HepG2 (cell line): ENCODE results near the gene DGAT2. TPM values are rescaled to one million over a fixed set of nuclear protein-coding genes. Genes with fewer than 3 reads are reported as not detected.

ENCODE experiments used
- ARID2 ChIP-seq: sonication (generic); formaldehyde crosslinking; IDR thresholded peaks from 2 replicates; pipeline ENCODE4 v1.8.1; 2022; ENCODE audit warnings: mild to moderate bottlenecking, missing genetic modification reagents, borderline replicate concordance
- ARID4A ChIP-seq: sonication (generic); formaldehyde crosslinking; IDR thresholded peaks from 2 replicates; pipeline ENCODE4 v1.5.0; 2020; ENCODE audit warnings: mild to moderate bottlenecking, missing genetic modification reagents, borderline replicate concordance
- HDAC2 ChIP-seq: sonication (generic); formaldehyde crosslinking; IDR thresholded peaks from 2 replicates; pipeline ENCODE4 v1.4.0; 2020; ENCODE audit warnings: missing genetic modification reagents
- ISL2 ChIP-seq: sonication (generic); formaldehyde crosslinking; IDR thresholded peaks from 2 replicates; pipeline ENCODE4 v1.5.0; 2020; ENCODE audit warnings: missing genetic modification reagents
- KDM5B ChIP-seq: sonication (generic); formaldehyde crosslinking; IDR thresholded peaks from 2 replicates; pipeline ENCODE4 v1.4.0; 2020; ENCODE audit warnings: missing genetic modification reagents, mild to moderate bottlenecking, borderline replicate concordance
- KLF16 ChIP-seq, 2 experiments: sonication (generic) in 1 of 2; formaldehyde crosslinking in 1 of 2; IDR thresholded peaks; 2 replicates each; pipeline versions ENCODE4 v1.6.1 to v1.8.0; 2016 to 2023; ENCODE audit warnings: missing genetic modification reagents in 2 of 2, missing compliant biosample characterization in 1 of 2
- MAFF ChIP-seq: IDR thresholded peaks from 2 replicates; pipeline ENCODE4 v1.6.1; 2011; ENCODE audit warnings: low read depth, low read length, improper control_type of control experiment
- MYNN ChIP-seq: sonication (generic); formaldehyde crosslinking; IDR thresholded peaks from 2 replicates; pipeline ENCODE4 v1.4.0; 2020; ENCODE audit warnings: mild to moderate bottlenecking, low read depth, missing genetic modification reagents
- NCOA1 ChIP-seq: sonication (generic); formaldehyde crosslinking; IDR thresholded peaks from 2 replicates; pipeline ENCODE4 v1.9.0; 2021; ENCODE audit warnings: missing genetic modification reagents
- NFE2 ChIP-seq: sonication (generic); formaldehyde crosslinking; IDR thresholded peaks from 2 replicates; pipeline ENCODE4 v1.4.0; 2020; ENCODE audit warnings: missing genetic modification reagents
- PHB2 ChIP-seq: fragments of 450-650 bp; IDR thresholded peaks from 2 replicates; pipeline ENCODE4 v1.6.1; 2018; ENCODE audit not compliant: partially characterized antibody
- SAFB2 ChIP-seq: sonication (generic); formaldehyde crosslinking; IDR thresholded peaks from 2 replicates; pipeline ENCODE4 v1.5.1; 2020; ENCODE audit warnings: missing genetic modification reagents, low read depth, mild to moderate bottlenecking, borderline replicate concordance
- SNAPC2 ChIP-seq: sonication (generic); formaldehyde crosslinking; IDR thresholded peaks from 2 replicates; pipeline ENCODE4 v1.8.1; 2022; ENCODE audit warnings: mild to moderate bottlenecking, missing genetic modification reagents
- STAG1 ChIP-seq: sonication (generic); formaldehyde crosslinking; IDR thresholded peaks from 2 replicates; pipeline ENCODE4 v1.4.0; 2020; ENCODE audit warnings: missing genetic modification reagents
- WIZ ChIP-seq: sonication (generic); formaldehyde crosslinking; IDR thresholded peaks from 2 replicates; pipeline ENCODE4 v1.5.1; 2020; ENCODE audit warnings: mild to moderate bottlenecking, missing genetic modification reagents
- ZFP1 ChIP-seq: IDR thresholded peaks from 2 replicates; pipeline ENCODE4 v1.6.1; 2016
- ZMAT3 ChIP-seq: sonication (generic); formaldehyde crosslinking; conservative IDR thresholded peaks from 2 replicates; pipeline ENCODE4 v1.7.0; 2021; ENCODE audit warnings: missing genetic modification reagents
- ZNF160 ChIP-seq: sonication (generic); formaldehyde crosslinking; IDR thresholded peaks from 2 replicates; pipeline ENCODE4 v1.8.0; 2022; ENCODE audit warnings: mild to moderate bottlenecking, inconsistent platforms, missing genetic modification reagents
- ZNF33A ChIP-seq: sonication (generic); formaldehyde crosslinking; IDR thresholded peaks from 2 replicates; pipeline ENCODE4 v1.5.1; 2020; ENCODE audit warnings: missing genetic modification reagents, mild to moderate bottlenecking, moderate library complexity, borderline replicate concordance
- ZNF414 ChIP-seq: sonication (generic); formaldehyde crosslinking; IDR thresholded peaks from 2 replicates; pipeline ENCODE4 v1.5.0; 2020; ENCODE audit warnings: missing genetic modification reagents
- ZNF772 ChIP-seq: sonication (generic); formaldehyde crosslinking; IDR thresholded peaks from 2 replicates; pipeline ENCODE4 v1.5.0; 2020; ENCODE audit warnings: mild to moderate bottlenecking, missing genetic modification reagents
- ZNF790 ChIP-seq: sonication (generic); formaldehyde crosslinking; IDR thresholded peaks from 2 replicates; pipeline ENCODE4 v1.8.0; 2022; ENCODE audit warnings: missing genetic modification reagents, mild to moderate bottlenecking, borderline replicate concordance
- polyA plus RNA-seq, 8 experiments: library from polyadenylated mRNA; depleted of rRNA in 3 of 8; stranded (reverse) in 7 of 8; unstranded in 1 of 8; fragments of >200 nt; fragmentation: Illumina TruSeq in 4 of 8; extraction: Trizol in 4 of 8; gene quantifications; 2 replicates each; pipeline versions ENCODE4 v1.2.1 to v1.2.3, GENCODE V29; 2011 to 2016; ENCODE audit warnings: low read depth in 4 of 8, missing spikeins in 1 of 8, mixed read lengths in 1 of 8; ENCODE audit not compliant: insufficient read depth in 1 of 8
- total RNA-seq, 5 experiments: library from RNA; depleted of rRNA; stranded (reverse); fragments of >200 nt; fragmentation: Illumina TruSeq; extraction: Trizol; gene quantifications; 2 replicates each; pipeline ENCODE4 v1.2.3, GENCODE V29; 2016; ENCODE audit warnings: low read depth in 1 of 5
- TF ChIP-seq, protein P1 (sequence below): sonication (generic); formaldehyde crosslinking; IDR thresholded peaks from 2 replicates; pipeline ENCODE4 v1.8.0; 2022; ENCODE audit warnings: missing genetic modification reagents, low read depth, mild to moderate bottlenecking, borderline replicate concordance
- TF ChIP-seq, protein P2 (sequence below): IDR thresholded peaks from 2 replicates; pipeline ENCODE4 v1.6.1; 2016; ENCODE audit warnings: missing compliant biosample characterization, missing genetic modification reagents, borderline replicate concordance
- TF ChIP-seq, protein P3 (sequence below): sonication (generic); formaldehyde crosslinking; IDR thresholded peaks from 2 replicates; pipeline ENCODE4 v1.5.0; 2020; ENCODE audit warnings: missing genetic modification reagents

DGAT2 gene
- total and polyA plus RNA-seq, 2 of the 13 experiments (the other 11 are each of a cell fraction or from before 2014, with no cell fraction given) = 39.0 to 65.6 TPM

DNA sequence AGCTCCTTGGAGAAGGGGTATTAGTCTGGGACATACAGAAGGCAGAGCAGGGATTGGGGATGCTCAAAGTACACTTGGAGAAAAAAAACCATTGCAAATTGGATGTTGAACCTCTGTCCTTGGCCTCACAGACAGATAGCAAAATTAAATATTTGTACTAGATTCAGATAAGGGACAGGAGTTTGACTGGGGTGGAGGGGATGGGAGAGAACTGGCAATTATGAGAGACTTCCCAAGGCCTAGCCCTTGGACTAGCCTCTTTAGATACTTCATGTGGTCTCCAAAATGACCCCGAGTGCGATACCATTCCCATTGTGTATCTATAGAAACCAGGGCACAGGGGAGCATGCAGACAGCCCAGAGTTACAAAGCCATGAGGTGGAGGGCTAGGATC lies 15.5 kb downstream of the DGAT2 start (continued):
- TF ChIP-seq ZMAT3 (CRISPR knock-in tag) (no peak), MYNN (no peak), SAFB2 (CRISPR knock-in tag) (no peak), ARID4A (CRISPR knock-in tag) (peak; percentile 29; the same call in 1 of the 2 replicates), STAG1 (0 out of 2 replicates have a peak, but pooled peaks have one; percentile 3), NFE2 (CRISPR knock-in tag) (no peak), ZNF33A (CRISPR knock-in tag) (no peak), ISL2 (CRISPR knock-in tag) (peak; percentile 82; the same call in 1 of the 2 replicates), KLF16 (CRISPR knock-in tag; IDR thresholded peaks at IDR 0.05) (0 out of 4 replicates have a peak, but pooled peaks of 1 of the 2 experiments have one; percentile 43), HDAC2 (CRISPR knock-in tag) (peak; percentile 82), ARID2 (no peak), ZNF160 (CRISPR knock-in tag) (no peak), WIZ (CRISPR knock-in tag) (no peak), ZNF790 (CRISPR knock-in tag) (no peak), NCOA1 (CRISPR knock-in tag) (peak; percentile 50; the same call in 1 of the 2 replicates), MAFF (no peak), PHB2 (no peak), ZNF414 (CRISPR knock-in tag) (peak; percentile 71; the same call in 1 of the 2 replicates), SNAPC2 (no peak), ZFP1 (CRISPR knock-in tag) (0 out of 2 replicates have a peak, but pooled peaks have one; percentile 58), ZNF772 (CRISPR knock-in tag) (no peak), KDM5B (CRISPR knock-in tag) (no peak)
- TF ChIP-seq, protein P1, sequence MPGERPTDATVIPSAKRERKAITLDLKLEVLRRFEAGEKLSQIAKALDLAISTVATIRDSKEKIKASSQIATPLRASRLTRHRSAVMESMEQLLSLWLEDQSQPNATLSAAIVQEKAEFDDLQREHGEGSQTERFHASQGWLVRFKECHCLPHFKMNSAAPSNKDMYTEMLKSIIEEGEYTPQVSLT = no peak
- TF ChIP-seq, protein P2, sequence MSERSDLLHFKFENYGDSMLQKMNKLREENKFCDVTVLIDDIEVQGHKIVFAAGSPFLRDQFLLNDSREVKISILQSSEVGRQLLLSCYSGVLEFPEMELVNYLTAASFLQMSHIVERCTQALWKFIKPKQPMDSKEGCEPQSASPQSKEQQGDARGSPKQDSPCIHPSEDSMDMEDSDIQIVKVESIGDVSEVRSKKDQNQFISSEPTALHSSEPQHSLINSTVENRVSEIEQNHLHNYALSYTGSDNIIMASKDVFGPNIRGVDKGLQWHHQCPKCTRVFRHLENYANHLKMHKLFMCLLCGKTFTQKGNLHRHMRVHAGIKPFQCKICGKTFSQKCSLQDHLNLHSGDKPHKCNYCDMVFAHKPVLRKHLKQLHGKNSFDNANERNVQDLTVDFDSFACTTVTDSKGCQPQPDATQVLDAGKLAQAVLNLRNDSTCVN = no peak
- TF ChIP-seq, protein P3, sequence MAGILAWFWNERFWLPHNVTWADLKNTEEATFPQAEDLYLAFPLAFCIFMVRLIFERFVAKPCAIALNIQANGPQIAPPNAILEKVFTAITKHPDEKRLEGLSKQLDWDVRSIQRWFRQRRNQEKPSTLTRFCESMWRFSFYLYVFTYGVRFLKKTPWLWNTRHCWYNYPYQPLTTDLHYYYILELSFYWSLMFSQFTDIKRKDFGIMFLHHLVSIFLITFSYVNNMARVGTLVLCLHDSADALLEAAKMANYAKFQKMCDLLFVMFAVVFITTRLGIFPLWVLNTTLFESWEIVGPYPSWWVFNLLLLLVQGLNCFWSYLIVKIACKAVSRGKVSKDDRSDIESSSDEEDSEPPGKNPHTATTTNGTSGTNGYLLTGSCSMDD (CRISPR knock-in tag) = no peak
